PC-3 (cell line): ENCODE measurements around the gene KHNYN.

Experiments
- EZH2 ChIP-seq: fragments of 300-600 bp; sonication (generic); IDR thresholded peaks from one replicate; pipeline ENCODE4 v1.6.1; 2017; ENCODE audit warnings: antibody characterized with exemption, mild to moderate bottlenecking, low read length; ENCODE audit not compliant: unreplicated experiment
- EZH2phosphoT487 ChIP-seq: fragments of 300-600 bp; sonication (generic); IDR thresholded peaks from 2 replicates; pipeline ENCODE4 v1.6.1; 2018; ENCODE audit warnings: mild to moderate bottlenecking, antibody characterized with exemption, low read length, borderline replicate concordance
- TF ChIP-seq, protein P1 (sequence below): fragments of 300-600 bp; sonication (generic); conservative IDR thresholded peaks from 2 replicates; pipeline ENCODE4 v1.5.1; 2017; ENCODE audit warnings: antibody characterized with exemption, low read depth, mild to moderate bottlenecking, low read length

DNA sequence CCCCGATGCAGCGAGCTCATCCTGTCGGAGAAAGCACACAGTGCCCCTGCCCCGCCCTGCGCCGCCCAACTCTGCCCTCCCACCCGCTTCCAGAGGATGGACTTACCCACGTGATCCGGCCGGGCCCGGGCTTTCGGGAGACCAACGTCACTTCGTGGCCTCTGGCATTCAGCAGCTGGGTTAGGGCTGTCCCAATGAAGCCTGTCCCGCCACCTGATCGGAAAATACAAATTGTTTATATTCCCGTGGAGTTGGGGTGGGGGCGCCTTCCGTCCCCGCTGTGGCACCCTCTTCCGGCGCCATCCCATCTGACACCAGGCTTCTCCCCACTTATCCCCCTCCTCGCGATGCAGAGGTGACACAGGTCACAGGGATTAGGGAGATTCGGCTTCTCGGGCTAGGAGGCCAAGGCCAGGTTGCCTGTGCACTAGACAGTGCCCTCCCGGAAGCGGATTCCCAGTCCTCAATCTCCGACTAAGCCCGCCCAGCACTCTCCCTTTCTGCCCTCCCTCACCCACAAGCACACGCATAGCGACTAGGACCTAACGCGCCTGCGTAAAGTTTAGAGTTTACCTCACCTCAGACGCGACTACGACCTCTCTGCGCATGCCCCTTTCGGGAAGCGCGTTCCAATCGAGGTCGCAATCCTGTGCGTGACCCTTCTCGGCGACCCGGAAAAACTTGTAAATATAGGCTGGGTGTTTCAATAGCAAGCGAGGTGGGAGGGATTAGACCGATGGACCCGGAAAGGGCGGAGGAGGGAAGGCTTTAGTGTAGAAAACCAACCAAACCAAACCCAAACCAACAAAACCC, 12.7 kb downstream of the KHNYN start, which contains the start of gene SDR39U1:
- TF ChIP-seq, protein P1, sequence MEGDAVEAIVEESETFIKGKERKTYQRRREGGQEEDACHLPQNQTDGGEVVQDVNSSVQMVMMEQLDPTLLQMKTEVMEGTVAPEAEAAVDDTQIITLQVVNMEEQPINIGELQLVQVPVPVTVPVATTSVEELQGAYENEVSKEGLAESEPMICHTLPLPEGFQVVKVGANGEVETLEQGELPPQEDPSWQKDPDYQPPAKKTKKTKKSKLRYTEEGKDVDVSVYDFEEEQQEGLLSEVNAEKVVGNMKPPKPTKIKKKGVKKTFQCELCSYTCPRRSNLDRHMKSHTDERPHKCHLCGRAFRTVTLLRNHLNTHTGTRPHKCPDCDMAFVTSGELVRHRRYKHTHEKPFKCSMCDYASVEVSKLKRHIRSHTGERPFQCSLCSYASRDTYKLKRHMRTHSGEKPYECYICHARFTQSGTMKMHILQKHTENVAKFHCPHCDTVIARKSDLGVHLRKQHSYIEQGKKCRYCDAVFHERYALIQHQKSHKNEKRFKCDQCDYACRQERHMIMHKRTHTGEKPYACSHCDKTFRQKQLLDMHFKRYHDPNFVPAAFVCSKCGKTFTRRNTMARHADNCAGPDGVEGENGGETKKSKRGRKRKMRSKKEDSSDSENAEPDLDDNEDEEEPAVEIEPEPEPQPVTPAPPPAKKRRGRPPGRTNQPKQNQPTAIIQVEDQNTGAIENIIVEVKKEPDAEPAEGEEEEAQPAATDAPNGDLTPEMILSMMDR: no peak
- TF ChIP-seq EZH2phosphoT487 (no peak), EZH2 (no peak)
